Measurements from ENCODE around the gene SEMA3E.

GRCh38 chr7:83534488-83534887, 114.5 kb downstream of the SEMA3E start:
- no peak for TF ChIP-seq CTCF (IDR thresholded peaks at IDR 0.05)
- TF ChIP-seq EP300 (IDR thresholded peaks at IDR 0.05), result no peak
